H1 (cell line): ENCODE results near the gene CPM. TPM values are rescaled to one million over a fixed set of nuclear protein-coding genes. Genes with fewer than 3 reads are reported as not detected.
A peak's percentile ranks its signal among the peaks of the same experiment; 100 is the strongest.

ENCODE experiments used
- CTCF ChIA-PET: fragments of 300-600 bp; sonication (Branson Sonifier 250); formaldehyde crosslinking; loops from one replicate; lab custom pipeline; 2021; ENCODE audit not compliant: partially characterized antibody; lab: Charles Lee
- POLR2A ChIA-PET: fragments of 300-600 bp; sonication (Branson Sonifier 250); formaldehyde crosslinking; loops from one replicate; lab custom pipeline; 2021; ENCODE audit warnings: inconsistent platforms; ENCODE audit not compliant: partially characterized antibody; lab: Charles Lee
- DNase-seq, 2 experiments: peaks; one replicate each; pipeline versions ENCODE4 v3.0.0 to v3.0.0-alpha.2; 2010 to 2022; ENCODE audit warnings: low spot score in 2 of 2, low read depth in 1 of 2, mixed read lengths in 1 of 2
- FAIRE-seq: peaks from 2 replicates; lab custom pipeline; 2011; peaks lifted over from hg19 to GRCh38; lab: Jason Lieb, UNC
- H2AFZ ChIP-seq: 2 replicates; pipeline ENCODE4 v1.8.1; 2012; ENCODE audit warnings: low read length, inconsistent platforms
- H2AK5ac ChIP-seq: 2 replicates; pipeline ENCODE4 v1.6.1; 2013; ENCODE audit warnings: low read depth, low read length
- H2BK120ac ChIP-seq: replicated peaks from 2 replicates; pipeline ENCODE3; 2013; ENCODE audit warnings: low read depth, low read length, inconsistent platforms
- H2BK12ac ChIP-seq: 2 replicates; pipeline ENCODE4 v1.6.1; 2013; ENCODE audit warnings: low read depth, low read length
- H2BK15ac ChIP-seq: 2 replicates; pipeline ENCODE4 v1.6.1; 2013; ENCODE audit warnings: low read length
- H2BK20ac ChIP-seq: 2 replicates; pipeline ENCODE4 v1.6.1; 2013; ENCODE audit warnings: low read length
- H2BK5ac ChIP-seq: 2 replicates; pipeline ENCODE4 v1.6.1; 2013; ENCODE audit warnings: low read depth, low read length
- H3K14ac ChIP-seq: 2 replicates; pipeline ENCODE4 v1.6.1; 2013; ENCODE audit warnings: inconsistent platforms; ENCODE audit not compliant: insufficient read length
- H3K18ac ChIP-seq: 2 replicates; pipeline ENCODE4 v1.6.1; 2013; ENCODE audit warnings: low read length; ENCODE audit errors: extremely low read depth
- H3K23ac ChIP-seq: 2 replicates; pipeline ENCODE4 v1.6.1; 2013; ENCODE audit warnings: inconsistent platforms; ENCODE audit not compliant: insufficient read length
- H3K23me2 ChIP-seq: 2 replicates; pipeline ENCODE4 v1.6.1; 2013; ENCODE audit warnings: low read depth, low read length
- H3K27ac ChIP-seq: 2 replicates; pipeline ENCODE4 v1.6.1; 2011; ENCODE audit warnings: low read depth, low read length, inconsistent platforms
- H3K27me3 ChIP-seq, 4 experiments: replicated peaks in 1 of 4; 1 replicate in 1 of 4; 2 replicates in 3 of 4; pipeline versions ENCODE4 v1.6.1 to v1.8.1; 2011 to 2013; ENCODE audit warnings: low read length in 3 of 4, mild to moderate bottlenecking in 3 of 4, inconsistent platforms in 2 of 4, mixed read lengths in 2 of 4, moderate library complexity in 1 of 4; ENCODE audit not compliant: control insufficient read depth in 3 of 4, insufficient read depth in 3 of 4; ENCODE audit errors: extremely low read depth in 1 of 4
- H3K36me3 ChIP-seq, 4 experiments: 2 replicates each; pipeline versions ENCODE4 v1.6.1 to v1.8.1; 2011 to 2013; ENCODE audit warnings: mild to moderate bottlenecking in 4 of 4, low read length in 3 of 4, moderate library complexity in 2 of 4, control low read depth in 1 of 4, inconsistent platforms in 1 of 4; ENCODE audit not compliant: insufficient read depth in 4 of 4, control insufficient read depth in 2 of 4
- H3K4ac ChIP-seq: replicated peaks from 2 replicates; pipeline ENCODE3; 2013; ENCODE audit warnings: low read length, low read depth, mixed read lengths, inconsistent platforms; ENCODE audit not compliant: insufficient read length
- H3K4me1 ChIP-seq, 4 experiments: replicated peaks in 1 of 4; 1 replicate in 1 of 4; 2 replicates in 3 of 4; pipeline versions ENCODE4 v1.6.1 to v1.8.1; 2011 to 2013; ENCODE audit warnings: low read length in 3 of 4, inconsistent platforms in 2 of 4, mixed read lengths in 1 of 4; ENCODE audit not compliant: insufficient read depth in 4 of 4, control insufficient read depth in 3 of 4
- H3K4me2 ChIP-seq, 2 experiments: 2 replicates each; pipeline versions ENCODE4 v1.6.1 to v1.8.1; 2011 to 2013; ENCODE audit warnings: low read depth in 2 of 2, low read length in 2 of 2, control low read depth in 1 of 2, inconsistent platforms in 1 of 2, mild to moderate bottlenecking in 1 of 2; ENCODE audit not compliant: insufficient read depth in 1 of 2
- H3K4me3 ChIP-seq, 4 experiments: fragments of 200-600, 300-600 bp in 1 of 4; sonication (generic), shearing (Covaris generic), sonication (Bioruptor Twin) in 1 of 4; 2 replicates each; pipeline versions ENCODE4 v1.5.1 to v1.8.1; 2011 to 2016; ENCODE audit warnings: low read length in 4 of 4, low read depth in 3 of 4, control low read depth in 2 of 4, inconsistent platforms in 2 of 4, mild to moderate bottlenecking in 2 of 4, mixed read lengths in 1 of 4, moderate library complexity in 1 of 4; ENCODE audit not compliant: insufficient read depth in 2 of 4; ENCODE audit errors: extremely low read depth in 1 of 4
- H3K56ac ChIP-seq: replicated peaks from 2 replicates; pipeline ENCODE3; 2013; ENCODE audit warnings: low read depth, mild to moderate bottlenecking, mixed read lengths, low read length, inconsistent platforms; ENCODE audit not compliant: insufficient read length
- H3K79me1 ChIP-seq: 2 replicates; pipeline ENCODE4 v1.6.1; 2013; ENCODE audit warnings: low read depth, low read length, control low read depth
- H3K79me2 ChIP-seq, 2 experiments: 2 replicates each; pipeline versions ENCODE4 v1.6.1 to v1.8.1; 2012 to 2013; ENCODE audit warnings: low read length in 2 of 2, mild to moderate bottlenecking in 2 of 2, inconsistent platforms in 1 of 2; ENCODE audit not compliant: insufficient read depth in 2 of 2, control insufficient read depth in 1 of 2
- H3K9ac ChIP-seq, 4 experiments: replicated peaks in 1 of 4; 1 replicate in 1 of 4; 2 replicates in 3 of 4; pipeline versions ENCODE4 v1.6.1 to v1.8.1; 2011 to 2013; ENCODE audit warnings: low read depth in 3 of 4, low read length in 3 of 4, control low read depth in 2 of 4, mild to moderate bottlenecking in 2 of 4, moderate library complexity in 2 of 4, inconsistent platforms in 1 of 4; ENCODE audit errors: extremely low read depth in 1 of 4
- H3K9me3 ChIP-seq, 2 experiments: 2 replicates each; pipeline versions ENCODE4 v1.6.1 to v1.8.1; 2012 to 2013; ENCODE audit warnings: mild to moderate bottlenecking in 2 of 2, moderate library complexity in 2 of 2, control low read depth in 1 of 2, inconsistent platforms in 1 of 2, low read depth in 1 of 2, low read length in 1 of 2, mixed read lengths in 1 of 2; ENCODE audit not compliant: insufficient read depth in 2 of 2
- H4K20me1 ChIP-seq, 2 experiments: replicated peaks in 1 of 2; 2 replicates each; pipeline versions ENCODE3 to v1.8.1; 2011 to 2013; ENCODE audit warnings: inconsistent platforms in 2 of 2, low read length in 2 of 2, mild to moderate bottlenecking in 1 of 2; ENCODE audit not compliant: insufficient read depth in 2 of 2, control insufficient read depth in 1 of 2
- H4K5ac ChIP-seq: 2 replicates; pipeline ENCODE4 v1.6.1; 2013; ENCODE audit warnings: low read length, low read depth, mixed read lengths, inconsistent platforms; ENCODE audit not compliant: insufficient read length
- H4K8ac ChIP-seq: 2 replicates; pipeline ENCODE4 v1.8.0; 2013; ENCODE audit warnings: mild to moderate bottlenecking, moderate library complexity, low read length, inconsistent platforms; ENCODE audit not compliant: insufficient read depth; ENCODE audit errors: extremely low read depth
- H4K91ac ChIP-seq: replicated peaks from 2 replicates; pipeline ENCODE3; 2013; ENCODE audit warnings: low read length, mixed read lengths, inconsistent platforms; ENCODE audit not compliant: insufficient read length
- GTF2F1 ChIP-seq: IDR thresholded peaks from 2 replicates; pipeline ENCODE4 v1.6.1; 2012; ENCODE audit warnings: low read depth, low read length, improper control_type of control experiment, borderline replicate concordance
- HDAC6 ChIP-seq: IDR thresholded peaks from one replicate; pipeline ENCODE4 v1.7.1; 2012; ENCODE audit warnings: low read depth, mild to moderate bottlenecking, inconsistent platforms, low read length, moderate library complexity
- RAD21 ChIP-seq, 2 experiments: IDR thresholded peaks in 1 of 2; conservative IDR thresholded peaks in 1 of 2; 2 replicates each; pipeline ENCODE4 v1.6.1; 2011; ENCODE audit warnings: low read depth in 2 of 2, low read length in 2 of 2, improper control_type of control experiment in 1 of 2, inconsistent platforms in 1 of 2, mild to moderate bottlenecking in 1 of 2, moderate library complexity in 1 of 2
- SRF ChIP-seq: IDR thresholded peaks from 2 replicates; pipeline ENCODE4 v1.6.1; 2011; ENCODE audit warnings: mild to moderate bottlenecking, low read depth, low read length, moderate library complexity
- WGBS, 2 experiments: shearing (Covaris generic) in 1 of 2; methylation state at CpG; one replicate each; pipeline versions ENCODE4 v1.1.6 to v1.1.7; 2013 to 2015; ENCODE audit warnings: low lambda C conversion rate in 2 of 2, mixed read lengths in 2 of 2, inconsistent platforms in 1 of 2, low coverage in 1 of 2, missing lambda C conversion rate in 1 of 2; ENCODE audit not compliant: insufficient replicate concordance in 2 of 2, insufficient coverage in 1 of 2, insufficient read length in 1 of 2; ENCODE audit errors: extremely low coverage in 1 of 2, missing lambda C conversion rate in 1 of 2; 5-methylcytosine and 5-hydroxymethylcytosine counted together
- polyA plus RNA-seq, 7 experiments: library from polyadenylated mRNA; depleted of rRNA in 3 of 7; stranded (reverse) in 5 of 7; unstranded in 2 of 7; fragments of >200 nt in 5 of 7; fragments of 200-250 nt in 2 of 7; gene quantifications; 1 replicate in 5 of 7; 2 replicates in 1 of 7; 4 replicates in 1 of 7; pipeline versions ENCODE4 v1.2.1 to v1.2.3, GENCODE V29; 2011 to 2013; ENCODE audit warnings: missing spikeins in 2 of 7, mixed read lengths in 2 of 7
- total RNA-seq: library from RNA; stranded (reverse); fragmentation: NEBNext Ultra II Directional; extraction: Animal tissue kit (Norgen Biotek cat#: 25700); gene quantifications from 2 replicates; pipeline ENCODE4 v1.2.1, GENCODE V29; 2021
- TF ChIP-seq, protein P1 (sequence below), 3 experiments: IDR thresholded peaks; 1 replicate in 2 of 3; 2 replicates in 1 of 3; pipeline versions ENCODE4 v1.5.1 to v1.6.1; 2011; ENCODE audit warnings: low read length in 3 of 3, mild to moderate bottlenecking in 3 of 3, inconsistent platforms in 2 of 3, low read depth in 1 of 3, moderate library complexity in 1 of 3; ENCODE audit not compliant: insufficient read depth in 1 of 3; ENCODE audit errors: control extremely low read depth in 1 of 3

The CPM gene
- total and polyA plus RNA-seq, 2 of the 8 experiments (the other 6 are each of a cell fraction or from before 2014, with no cell fraction given), result 0.33 to 3.1 TPM

DNA sequence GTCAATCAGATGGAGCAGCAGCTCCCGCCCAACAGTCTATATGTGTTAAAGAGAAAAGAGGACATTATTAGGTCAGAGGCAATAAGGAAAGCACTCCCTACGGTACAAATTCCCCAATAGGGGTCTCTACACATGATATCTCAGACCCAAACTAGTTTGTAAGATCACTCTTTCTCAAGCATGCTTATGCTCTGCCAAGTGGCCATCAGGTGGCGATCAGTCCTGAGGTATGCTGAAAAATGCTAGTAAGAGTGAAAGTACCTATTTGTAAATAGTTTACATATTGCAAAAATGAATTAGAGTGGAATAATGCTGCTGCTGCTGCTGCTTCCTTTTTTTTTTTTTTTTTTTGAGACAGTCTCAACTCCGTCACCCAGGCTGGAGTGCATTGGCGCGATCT is 61.0 kb downstream of the CPM start:
- FAIRE-seq, result peak; percentile 62

More for the DNA sequence above, 61.0 kb downstream of the CPM start:
- Histone ChIP-seq H3K4ac (no peak overlapping the region), H4K20me1 (no peaks in the 10 kb centered on the region), H2AFZ (no peak overlapping the region), H3K79me2 (no peaks in the 10 kb centered on the region), H2BK15ac (no peak overlapping the region), H4K8ac (no peak overlapping the region), H3K4me1 (peaks cover 2 to 5% (median 4%) of the 10 kb centered on the region in 4 experiments; a peak in 3 of 7 replicates), H2AK5ac (no peak overlapping the region), H3K36me3 (no peaks in the 10 kb centered on the region), H4K91ac (no peak overlapping the region), H3K14ac (no peak overlapping the region), H3K9me3 (no peaks in the 10 kb centered on the region), H2BK120ac (no peak overlapping the region), H3K9ac (no peak overlapping the region), H3K23me2 (no peaks in the 10 kb centered on the region), H2BK20ac (no peak overlapping the region), H2BK5ac (no peak overlapping the region)
- 53% methylated on average over 3 of the region's 6 CpGs; no CpG with 5 or more reads in 1 of the 2 experiments for WGBS, 2 experiments
- POLR2A ChIA-PET, result no interaction called here
- no peak for TF ChIP-seq HDAC6
- TF ChIP-seq, protein P1, sequence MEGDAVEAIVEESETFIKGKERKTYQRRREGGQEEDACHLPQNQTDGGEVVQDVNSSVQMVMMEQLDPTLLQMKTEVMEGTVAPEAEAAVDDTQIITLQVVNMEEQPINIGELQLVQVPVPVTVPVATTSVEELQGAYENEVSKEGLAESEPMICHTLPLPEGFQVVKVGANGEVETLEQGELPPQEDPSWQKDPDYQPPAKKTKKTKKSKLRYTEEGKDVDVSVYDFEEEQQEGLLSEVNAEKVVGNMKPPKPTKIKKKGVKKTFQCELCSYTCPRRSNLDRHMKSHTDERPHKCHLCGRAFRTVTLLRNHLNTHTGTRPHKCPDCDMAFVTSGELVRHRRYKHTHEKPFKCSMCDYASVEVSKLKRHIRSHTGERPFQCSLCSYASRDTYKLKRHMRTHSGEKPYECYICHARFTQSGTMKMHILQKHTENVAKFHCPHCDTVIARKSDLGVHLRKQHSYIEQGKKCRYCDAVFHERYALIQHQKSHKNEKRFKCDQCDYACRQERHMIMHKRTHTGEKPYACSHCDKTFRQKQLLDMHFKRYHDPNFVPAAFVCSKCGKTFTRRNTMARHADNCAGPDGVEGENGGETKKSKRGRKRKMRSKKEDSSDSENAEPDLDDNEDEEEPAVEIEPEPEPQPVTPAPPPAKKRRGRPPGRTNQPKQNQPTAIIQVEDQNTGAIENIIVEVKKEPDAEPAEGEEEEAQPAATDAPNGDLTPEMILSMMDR (IDR thresholded peaks at IDR 0.05; ENCODE audit: control extremely low read depth in 1 of 3, insufficient read depth in 1 of 3, low read depth in 1 of 3, low read length in 3 of 3), result peak in 2 of 3 experiments; percentile 69 to 72; a peak in 3 of 4 replicates
- no peak for TF ChIP-seq SRF
- peak; percentile 80 for TF ChIP-seq RAD21 (IDR thresholded peaks at IDR 0.05 in 1 of 2, conservative IDR thresholded peaks at IDR 0.05 in 1 of 2; ENCODE audit: low read depth in 2 of 2, low read length in 2 of 2)
- no peak for TF ChIP-seq GTF2F1
- TF ChIP-seq, all 59 proteins: peak for 2
- no peak overlapping the region for H3K56ac ChIP-seq
- no peak overlapping the region for H3K23ac ChIP-seq
- H3K27ac ChIP-seq, result no peak overlapping the region
- H3K27me3 ChIP-seq, result no peaks in the 10 kb centered on the region
- H2BK12ac ChIP-seq, result no peak overlapping the region
- no peak overlapping the region for H3K18ac ChIP-seq
- no peaks in the 10 kb centered on the region for H3K79me1 ChIP-seq
- no peak overlapping the region for H4K5ac ChIP-seq
- CTCF ChIA-PET, result interaction anchor here (0.6 to 1.9 kb wide), 17 partner anchors 8 to 384 kb away, joined by 3 to 9 read pairs (median 4); no protein-coding TSS in a partner anchor
- no peak overlapping the region for H3K4me3 ChIP-seq
- no peak overlapping the region for H3K4me2 ChIP-seq
- DNase-seq, result no peak
